ENCODE measurements around the gene MYO5B.

MYO5B gene

GRCh38 chr18:50114448-50114847, 80.5 kb downstream of the MYO5B start:
- TF ChIP-seq GATA2 (IDR thresholded peaks at IDR 0.05; ENCODE audit: low read depth, low read length) (no peak), GATA3 (IDR thresholded peaks at IDR 0.05; ENCODE audit: low read depth, low read length) (no peak)

GRCh38 chr18:50113726-50114125, 81.2 kb downstream of the MYO5B start:
- TF ChIP-seq GATA2 (IDR thresholded peaks at IDR 0.05; ENCODE audit: low read depth, low read length), result no peak
- no peak for TF ChIP-seq GATA3 (IDR thresholded peaks at IDR 0.05; ENCODE audit: low read depth, low read length)

DNA sequence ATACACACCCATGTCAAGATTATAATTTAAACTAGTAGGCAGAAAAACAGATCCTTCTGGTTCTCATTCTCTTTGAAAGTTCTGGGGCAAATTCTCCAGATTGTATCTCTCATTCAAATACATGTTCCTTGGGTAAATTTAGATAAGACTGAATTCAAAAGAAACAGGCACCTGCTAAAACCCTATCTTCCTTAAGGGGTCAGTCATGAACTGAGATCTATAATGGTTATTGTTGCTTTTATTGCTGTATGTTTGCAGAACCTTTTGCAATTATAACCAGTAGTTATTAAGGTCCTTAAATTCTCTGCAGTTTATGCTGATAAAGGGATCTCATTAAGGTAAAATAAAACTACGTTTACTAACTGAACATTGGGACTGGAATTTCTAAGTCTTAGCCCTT, 83.5 kb downstream of the MYO5B start:
- TF ChIP-seq GATA2 (IDR thresholded peaks at IDR 0.05; ENCODE audit: low read depth, low read length) (no peak), GATA3 (IDR thresholded peaks at IDR 0.05; ENCODE audit: low read depth, low read length) (no peak)

DNA sequence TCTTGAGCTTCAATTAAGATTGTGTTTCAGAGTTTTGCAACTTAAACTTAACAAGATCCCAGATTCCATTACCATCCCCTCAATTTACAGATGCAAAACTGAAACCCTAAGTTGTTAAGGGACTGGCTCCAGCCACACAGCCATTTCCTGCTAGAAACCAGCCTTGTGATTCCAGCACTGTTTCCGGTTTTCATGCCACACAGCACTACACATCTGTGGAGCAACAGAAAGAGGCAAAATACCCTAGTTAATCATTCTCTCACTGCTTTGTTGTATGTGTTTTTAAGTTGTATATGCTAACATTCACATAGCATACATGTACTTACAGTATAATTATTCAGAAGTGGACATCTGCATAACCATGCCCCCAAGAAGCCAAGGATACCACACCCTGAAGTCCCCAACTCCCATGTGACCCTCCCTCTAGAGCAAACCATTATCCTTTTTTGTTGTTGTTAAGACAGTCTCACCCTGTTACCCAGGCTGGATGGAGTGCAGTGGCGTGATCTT, 87.4 kb downstream of the MYO5B start:
- no peak for TF ChIP-seq GATA3 (IDR thresholded peaks at IDR 0.05; ENCODE audit: low read depth, low read length)
- no peak for TF ChIP-seq GATA2 (IDR thresholded peaks at IDR 0.05; ENCODE audit: low read depth, low read length)

- no peak for TF ChIP-seq GATA2 (IDR thresholded peaks at IDR 0.05; ENCODE audit: low read depth, low read length)
- TF ChIP-seq GATA3 (IDR thresholded peaks at IDR 0.05; ENCODE audit: low read depth, low read length), result no peak
These were observed 89.9 kb downstream of the MYO5B start for GRCh38 chr18:50105027-50105426.

- no peak for TF ChIP-seq GATA2 (IDR thresholded peaks at IDR 0.05; ENCODE audit: low read depth, low read length)
- TF ChIP-seq GATA3 (IDR thresholded peaks at IDR 0.05; ENCODE audit: low read depth, low read length), result no peak
These were observed 90.5 kb downstream of the MYO5B start for GRCh38 chr18:50104421-50104820.

GRCh38 chr18:50099725-50100407, 95.1 kb downstream of the MYO5B start:
- TF ChIP-seq GATA2 (IDR thresholded peaks at IDR 0.05; ENCODE audit: low read depth, low read length) (no peak), GATA3 (IDR thresholded peaks at IDR 0.05; ENCODE audit: low read depth, low read length) (no peak)

DNA sequence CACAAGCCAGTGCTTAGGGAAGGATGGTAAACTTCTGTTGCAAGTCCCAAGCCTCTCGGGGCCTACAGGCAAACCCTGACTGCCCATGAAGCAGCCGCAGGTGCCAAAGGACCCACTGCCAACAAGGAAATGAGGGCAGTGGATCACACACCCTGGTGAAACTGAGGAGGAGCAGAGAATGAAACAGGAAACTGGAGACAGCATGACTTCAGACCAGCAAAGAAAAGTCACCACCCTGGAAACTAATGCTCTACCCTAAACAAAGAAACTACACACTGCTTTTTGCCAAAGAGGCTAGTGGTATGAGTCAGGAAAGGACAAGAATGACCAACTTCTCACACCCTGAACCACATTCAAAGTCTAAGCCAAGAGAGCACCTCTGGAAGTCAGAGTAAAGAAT, 97.2 kb downstream of the MYO5B start:
- TF ChIP-seq GATA2 (IDR thresholded peaks at IDR 0.05; ENCODE audit: low read depth, low read length), result no peak
- TF ChIP-seq GATA3 (IDR thresholded peaks at IDR 0.05; ENCODE audit: low read depth, low read length), result no peak

GRCh38 chr18:50096766-50097435, 98.0 kb downstream of the MYO5B start:
- TF ChIP-seq GATA3 (IDR thresholded peaks at IDR 0.05; ENCODE audit: low read depth, low read length) (no peak), GATA2 (IDR thresholded peaks at IDR 0.05; ENCODE audit: low read depth, low read length) (no peak)

- TF ChIP-seq GATA2 (IDR thresholded peaks at IDR 0.05; ENCODE audit: low read depth, low read length), result no peak
- no peak for TF ChIP-seq GATA3 (IDR thresholded peaks at IDR 0.05; ENCODE audit: low read depth, low read length)
These were observed 100.7 kb downstream of the MYO5B start for GRCh38 chr18:50094221-50094773.

DNA sequence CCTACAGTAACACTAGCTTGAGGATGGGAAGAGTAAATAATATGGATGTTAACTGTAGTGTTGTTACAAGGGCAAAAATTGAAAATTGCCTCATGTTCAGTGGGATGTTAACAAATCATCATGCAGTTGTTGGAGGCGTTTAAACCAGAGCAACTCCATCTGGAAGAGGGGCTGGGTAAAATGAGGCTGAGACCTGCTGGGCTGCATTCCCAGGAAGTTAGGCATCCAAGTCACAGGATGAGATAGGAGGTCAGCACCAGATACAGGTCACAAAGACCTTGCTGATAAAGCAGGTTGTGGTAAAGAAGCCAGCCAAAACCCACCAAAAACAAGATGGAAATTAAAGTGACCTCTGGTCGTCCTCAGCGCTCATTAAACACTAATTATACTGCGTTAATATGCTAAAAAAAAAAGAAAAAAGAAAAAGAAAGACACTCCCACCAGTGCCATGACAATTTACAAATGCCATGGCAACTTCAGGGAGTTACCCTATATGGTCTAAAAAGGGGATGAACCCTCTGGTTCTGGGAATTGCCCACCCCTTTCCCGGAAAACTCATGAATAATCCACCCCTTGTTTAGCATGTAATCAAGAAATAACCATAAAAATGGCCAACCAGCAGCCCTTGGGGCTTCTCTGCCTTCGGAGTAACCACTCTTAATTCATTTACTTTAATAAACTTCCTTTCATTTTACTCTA, 101.4 kb downstream of the MYO5B start:
- no peak for TF ChIP-seq GATA3 (IDR thresholded peaks at IDR 0.05; ENCODE audit: low read depth, low read length)
- no peak for TF ChIP-seq GATA2 (IDR thresholded peaks at IDR 0.05; ENCODE audit: low read depth, low read length)

DNA sequence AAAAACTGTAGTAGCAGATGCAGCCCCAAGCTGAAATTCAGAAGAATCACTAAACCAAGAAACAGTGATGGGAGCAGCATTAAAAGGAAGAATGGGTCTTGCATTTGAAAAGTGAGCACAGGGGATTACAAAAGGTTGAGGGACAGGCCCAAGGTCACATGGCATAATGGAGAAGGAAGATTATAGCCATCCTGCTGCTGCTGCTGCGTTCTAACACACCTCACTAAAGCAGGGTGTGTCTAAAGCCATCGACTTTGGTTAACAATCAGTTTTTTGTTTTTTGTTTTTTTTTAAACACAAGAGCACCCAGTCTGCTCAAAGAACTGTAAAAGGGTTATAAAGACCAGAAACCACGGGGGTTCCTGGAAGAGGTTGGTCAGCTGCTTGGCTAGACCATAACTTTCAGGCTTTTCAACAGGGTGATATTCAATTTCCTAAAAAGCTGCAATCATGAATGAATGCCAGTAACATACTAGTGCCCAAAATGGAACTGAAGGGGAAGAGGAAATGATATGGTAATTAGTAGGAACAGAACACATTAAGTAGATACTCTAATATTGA, 102.6 kb downstream of the MYO5B start:
- TF ChIP-seq GATA3 (IDR thresholded peaks at IDR 0.05; ENCODE audit: low read depth, low read length) (no peak), GATA2 (IDR thresholded peaks at IDR 0.05; ENCODE audit: low read depth, low read length) (no peak)

DNA sequence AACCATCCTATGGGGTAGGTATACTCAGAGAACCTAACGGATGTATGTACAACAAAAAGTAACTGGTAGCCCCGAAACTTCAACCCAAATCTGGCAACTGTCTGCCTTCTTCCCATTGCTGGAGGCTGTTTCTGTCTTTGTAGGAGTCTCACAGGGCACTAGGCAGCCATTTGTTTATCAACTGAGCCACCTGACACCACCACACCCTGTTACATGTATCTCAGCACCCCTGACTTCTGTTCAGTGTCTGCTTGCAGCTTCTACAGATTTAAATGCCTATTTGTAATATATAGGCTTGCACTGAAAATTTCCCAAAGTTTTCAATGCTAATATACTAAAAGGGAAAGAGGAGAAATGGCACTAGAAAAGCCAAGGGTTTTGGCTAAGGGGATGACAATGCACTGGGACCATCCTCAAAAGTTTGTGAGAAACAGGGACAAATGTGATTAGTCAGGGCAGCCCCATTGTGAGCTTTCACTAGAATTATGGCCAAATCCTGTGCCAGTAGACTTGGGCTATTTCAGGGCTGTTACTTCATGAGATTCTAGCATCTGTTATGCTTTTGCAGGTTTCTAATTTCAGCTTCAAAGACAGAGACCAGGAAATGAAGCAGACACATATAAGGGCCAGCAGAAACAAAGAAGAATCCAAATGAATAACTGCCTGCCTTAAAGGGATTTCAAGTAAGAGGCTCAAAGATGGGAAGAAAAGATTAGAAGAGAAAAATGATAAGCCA, 103.3 kb downstream of the MYO5B start:
- TF ChIP-seq GATA3 (IDR thresholded peaks at IDR 0.05; ENCODE audit: low read depth, low read length) (no peak), GATA2 (IDR thresholded peaks at IDR 0.05; ENCODE audit: low read depth, low read length) (no peak)

Measured in SH-SY5Y (cell line).